ENCODE measurements around the gene ATP2C2.

Gene ATP2C2

DNA sequence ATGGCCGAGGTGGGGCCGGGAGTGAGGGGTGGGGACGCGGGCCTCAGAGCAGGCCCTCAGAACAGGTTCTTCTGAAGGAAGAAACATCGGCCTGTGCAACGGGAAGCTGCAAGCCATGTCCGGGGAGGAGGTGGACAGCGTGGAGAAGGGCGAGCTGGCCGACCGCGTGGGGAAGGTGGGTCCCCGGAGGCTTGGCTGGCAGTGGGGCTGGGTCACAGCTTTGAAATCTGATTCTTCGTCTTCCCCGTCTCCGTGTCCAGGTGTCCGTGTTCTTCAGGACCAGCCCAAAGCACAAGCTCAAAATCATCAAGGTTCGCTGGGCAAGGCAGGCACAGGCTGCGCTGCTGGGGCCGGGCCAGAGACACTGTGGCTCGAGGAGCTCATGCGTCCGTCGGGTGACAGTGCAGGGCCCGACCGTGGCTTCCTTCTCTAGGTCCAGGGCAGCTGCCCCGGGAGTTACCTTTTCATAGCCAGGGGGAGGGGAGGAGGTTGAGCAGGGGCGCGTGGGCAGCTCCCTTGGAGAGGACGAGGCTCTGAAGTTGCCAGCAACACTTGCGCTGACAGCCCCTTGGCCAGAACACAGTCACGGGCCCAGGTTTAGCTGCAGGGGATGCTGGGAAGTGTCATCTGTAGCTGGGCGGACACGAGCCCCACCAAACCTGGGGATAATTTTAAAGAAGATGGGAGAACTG is 84.9 kb downstream of the ATP2C2 start:
- no peak for DNase-seq

DNA sequence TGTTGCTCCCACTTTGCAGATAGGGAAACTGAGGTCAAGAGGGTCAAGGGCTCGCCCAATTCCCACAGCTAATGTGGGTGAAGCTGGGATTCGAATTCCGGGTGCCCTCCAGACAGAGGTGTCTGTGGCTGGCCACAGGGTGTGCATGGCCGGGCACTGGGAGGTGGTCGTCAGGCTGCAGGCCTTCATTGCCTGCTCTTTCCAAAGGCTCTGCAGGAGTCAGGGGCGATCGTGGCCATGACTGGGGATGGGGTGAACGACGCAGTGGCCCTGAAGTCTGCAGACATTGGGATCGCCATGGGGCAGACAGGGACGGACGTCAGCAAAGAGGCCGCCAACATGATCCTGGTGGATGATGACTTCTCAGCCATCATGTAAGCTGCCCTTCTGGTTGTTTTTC is 86.3 kb downstream of the ATP2C2 start:
- no peak for DNase-seq

DNA sequence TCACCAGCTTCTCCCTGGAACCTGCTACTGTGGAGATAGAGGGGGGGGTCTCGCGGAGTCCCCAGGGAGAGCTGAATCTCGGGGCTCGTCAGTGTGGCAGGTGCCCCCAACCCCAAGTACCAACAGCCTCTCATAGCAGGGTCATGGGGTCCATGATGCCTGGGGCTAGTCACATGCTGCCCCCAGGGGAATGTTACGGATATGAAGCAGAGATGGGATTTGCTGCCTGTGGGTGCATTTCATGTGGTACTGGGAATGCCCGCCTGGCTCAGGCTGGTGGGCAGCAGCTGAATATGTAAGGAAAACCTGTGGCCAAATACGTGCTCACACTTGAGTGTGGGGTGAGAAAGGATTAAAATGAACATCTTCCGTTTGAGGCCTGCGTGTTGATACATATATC is 86.7 kb downstream of the ATP2C2 start:
- no peak for DNase-seq

DNA sequence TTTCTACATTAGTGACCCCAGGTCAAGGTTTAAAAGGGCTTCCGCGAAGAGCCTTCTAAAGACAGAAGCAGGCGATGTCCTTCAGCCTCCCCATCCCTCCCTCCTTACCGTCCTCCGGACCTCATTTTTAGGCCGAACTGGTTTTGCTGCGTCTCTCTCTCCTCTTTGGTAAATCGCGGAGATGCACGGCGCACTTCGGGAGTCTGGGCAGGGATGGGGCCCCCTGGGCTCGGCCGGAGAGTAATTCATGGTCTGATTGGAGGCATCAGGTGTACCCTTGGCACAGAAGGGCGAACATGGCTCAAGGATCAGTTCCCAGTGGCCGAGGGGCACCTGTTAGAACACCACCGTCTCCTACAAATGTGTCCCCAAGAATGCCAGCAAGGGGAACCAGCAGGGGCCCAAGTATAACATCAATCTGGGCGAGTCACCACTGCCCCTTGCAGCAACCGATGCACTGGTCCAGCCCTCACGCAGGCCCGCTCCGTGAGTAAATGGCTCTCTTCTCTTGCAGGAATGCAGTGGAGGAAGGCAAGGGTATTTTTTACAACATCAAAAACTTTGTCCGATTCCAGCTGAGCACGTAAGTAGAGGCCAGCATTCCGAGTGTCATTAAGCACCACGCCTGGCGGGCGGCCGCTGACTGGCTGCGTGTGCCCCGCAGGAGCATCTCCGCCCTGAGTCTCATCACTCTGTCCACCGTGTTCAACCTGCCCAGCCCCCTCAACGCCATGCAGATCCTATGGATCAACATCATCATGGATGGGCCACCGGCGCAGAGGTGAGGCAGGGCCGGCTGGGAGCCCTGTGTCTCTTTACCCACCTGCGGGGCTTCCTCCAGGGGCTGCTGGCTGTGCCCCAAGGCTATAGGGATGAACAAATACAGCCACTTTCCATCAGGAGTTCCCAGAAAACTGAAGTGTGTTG is 90.5 kb downstream of the ATP2C2 start:
- no peak for DNase-seq

DNA sequence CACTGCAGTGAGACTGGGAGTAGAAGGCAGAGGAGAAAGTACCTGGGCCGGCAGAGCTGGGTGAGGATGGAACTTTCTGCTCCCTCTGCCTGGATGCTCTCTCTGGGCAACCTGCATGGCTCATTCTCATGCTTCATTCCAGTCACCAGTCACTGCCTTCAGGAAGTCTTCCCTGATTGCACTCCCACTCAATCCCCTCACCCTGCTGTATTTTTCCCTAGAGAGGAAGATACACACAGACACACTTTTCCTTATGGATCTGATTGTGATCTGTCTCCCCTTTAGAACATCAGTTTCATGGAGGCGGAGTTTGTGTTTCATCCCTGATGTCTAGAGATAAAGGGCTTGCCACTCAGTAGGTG is 91.2 kb downstream of the ATP2C2 start:
- DNase-seq, result no peak

DNA sequence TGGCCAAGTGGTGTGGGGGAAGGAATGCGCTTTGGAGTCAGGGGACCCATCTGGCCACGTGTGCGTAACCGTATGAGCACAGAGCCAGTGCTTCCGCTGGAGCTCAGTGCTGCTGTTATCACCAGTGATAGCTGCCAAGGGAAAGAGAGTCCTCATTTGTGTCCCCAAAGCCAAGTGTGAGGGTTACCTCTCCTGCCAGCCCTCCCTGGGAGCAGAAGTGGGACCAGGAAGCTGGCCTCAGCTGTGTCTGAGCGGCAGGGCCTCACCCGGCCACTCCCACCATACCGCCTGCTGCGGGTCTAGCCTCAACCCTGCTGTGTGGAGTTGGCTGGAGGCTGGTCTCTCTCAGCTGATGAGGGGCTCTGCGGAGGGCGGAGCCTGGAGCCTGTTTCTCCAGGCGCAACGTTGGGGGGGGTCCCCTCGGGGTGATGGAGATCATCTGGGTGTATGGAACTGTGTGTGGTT is 91.6 kb downstream of the ATP2C2 start:
- DNase-seq, result no peak

DNA sequence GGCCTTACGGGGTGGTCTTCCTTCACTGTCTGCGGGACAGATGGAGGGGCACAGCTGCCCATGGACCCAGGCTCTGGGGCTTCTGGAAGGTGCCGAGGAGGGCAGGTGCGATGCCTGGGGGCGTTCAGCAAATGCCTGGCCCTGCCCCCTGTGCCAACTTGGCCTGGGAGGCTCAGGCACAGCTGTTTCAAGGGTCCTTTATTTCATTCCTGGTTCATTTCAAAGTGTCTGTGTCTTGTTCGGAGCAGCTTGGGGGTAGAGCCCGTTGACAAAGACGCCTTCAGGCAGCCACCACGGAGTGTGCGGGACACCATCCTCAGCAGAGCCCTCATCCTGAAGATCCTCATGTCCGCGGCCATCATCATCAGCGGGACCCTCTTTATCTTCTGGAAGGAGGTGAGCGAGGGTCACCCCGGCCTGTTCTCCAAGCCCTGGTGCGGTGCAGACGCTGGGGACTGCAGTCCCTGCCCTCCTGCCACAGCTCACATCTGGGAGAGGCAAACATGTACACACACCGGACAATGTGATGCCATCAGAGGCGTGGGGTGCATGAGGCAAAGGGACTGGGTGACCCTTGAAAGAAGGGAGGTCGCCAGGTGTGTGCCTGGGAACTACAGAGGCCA is 92.2 kb downstream of the ATP2C2 start:
- no peak for DNase-seq

DNA sequence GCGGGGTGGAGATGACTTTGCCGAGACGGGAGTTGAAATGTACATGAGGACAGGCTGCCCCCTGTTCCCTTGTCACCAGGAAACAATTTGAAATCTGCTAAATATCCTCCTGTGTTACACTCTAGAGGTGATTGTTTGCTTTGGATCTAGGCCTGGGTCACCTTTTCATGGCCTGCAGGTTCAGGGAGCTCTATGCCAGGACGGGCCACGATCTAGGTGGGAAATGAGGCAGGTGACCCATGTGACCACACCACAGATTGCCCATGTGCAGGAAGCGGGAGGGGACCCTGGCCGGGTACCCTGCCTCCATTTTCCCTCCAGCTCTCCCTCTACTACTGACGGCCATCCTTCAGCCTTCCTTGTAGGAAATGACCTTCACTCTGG is 92.7 kb downstream of the ATP2C2 start:
- DNase-seq, result no peak

DNA sequence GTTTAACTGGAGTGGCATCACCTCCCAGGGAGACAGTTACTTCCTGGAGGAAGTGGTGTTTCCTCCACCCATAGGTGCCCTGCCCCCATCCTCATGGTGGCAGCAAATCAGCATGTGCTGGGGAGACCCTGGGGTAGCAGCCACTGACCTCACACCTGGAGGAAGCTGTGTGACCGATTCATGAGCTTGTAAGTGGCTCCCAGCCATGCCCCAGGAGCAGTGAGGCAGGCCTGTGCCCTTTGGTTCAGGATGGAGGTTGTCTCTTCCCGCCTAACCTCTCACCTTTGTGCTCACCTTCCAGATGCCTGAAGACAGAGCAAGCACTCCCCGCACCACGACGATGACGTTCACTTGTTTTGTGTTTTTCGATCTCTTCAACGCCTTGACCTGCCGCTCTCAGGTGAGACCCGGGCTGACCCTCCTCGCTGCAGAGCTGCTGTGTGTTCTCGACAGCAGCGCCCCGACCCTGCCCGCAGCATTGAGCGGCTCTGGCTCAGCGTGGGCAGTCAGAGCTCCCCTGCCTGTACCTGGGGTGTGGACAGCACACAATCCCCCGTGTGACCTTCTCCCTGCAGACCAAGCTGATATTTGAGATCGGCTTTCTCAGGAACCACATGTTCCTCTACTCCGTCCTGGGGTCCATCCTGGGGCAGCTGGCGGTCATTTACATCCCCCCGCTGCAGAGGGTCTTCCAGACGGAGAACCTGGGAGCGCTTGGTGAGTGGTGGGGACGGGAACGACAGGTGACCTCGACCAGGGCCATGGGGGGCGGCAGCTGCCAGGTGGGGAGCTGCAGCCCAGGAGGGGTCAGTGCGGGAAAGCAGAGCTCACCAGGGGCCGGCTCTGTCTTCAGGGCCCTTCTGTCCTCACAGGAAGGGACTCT is 93.3 kb downstream of the ATP2C2 start:
- DNase-seq, result no peak

DNA sequence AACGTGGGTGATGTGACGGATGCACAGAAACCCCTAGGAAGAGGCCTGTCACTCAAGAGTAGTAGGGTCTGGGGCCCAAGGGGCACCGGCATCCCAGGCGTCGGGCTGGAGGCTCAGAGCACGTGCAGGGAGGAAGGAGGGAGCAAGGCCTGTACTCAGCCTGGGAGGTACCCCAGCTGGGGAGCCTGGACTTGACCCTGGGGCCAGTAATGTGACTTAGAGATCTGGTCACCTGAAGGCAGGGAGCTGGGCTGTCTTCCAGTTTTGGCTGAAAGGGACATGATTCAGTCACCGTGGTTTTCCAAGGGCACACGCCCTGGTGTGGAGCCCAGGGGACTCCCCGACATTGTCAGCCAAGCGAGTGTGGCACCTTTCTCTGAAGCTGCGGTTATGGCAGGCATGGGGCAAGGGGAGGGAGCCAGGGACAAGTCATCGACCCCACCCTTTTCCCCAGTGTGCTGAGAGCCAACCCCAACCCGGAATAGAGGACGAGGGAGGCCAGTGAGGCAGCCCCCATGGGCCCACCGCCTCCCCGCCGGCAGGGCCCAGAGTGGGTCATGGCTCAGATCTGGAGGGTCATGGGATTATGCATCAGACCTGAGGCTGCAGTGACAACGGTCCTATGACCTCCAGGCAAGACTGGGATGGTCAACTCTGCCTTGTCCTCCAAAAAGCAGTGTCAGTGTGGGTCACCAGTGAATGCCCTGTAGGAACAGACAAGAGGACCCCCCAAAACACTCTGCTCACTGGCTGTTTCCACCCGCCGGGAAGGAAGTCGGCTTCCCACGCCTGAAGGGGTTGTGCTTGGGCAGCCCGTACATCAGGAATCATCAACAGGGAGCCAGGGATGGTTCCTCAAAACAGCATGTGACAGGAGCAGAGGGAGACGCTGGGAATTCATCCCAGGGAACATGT is 94.2 kb downstream of the ATP2C2 start:
- no peak for DNase-seq

DNA sequence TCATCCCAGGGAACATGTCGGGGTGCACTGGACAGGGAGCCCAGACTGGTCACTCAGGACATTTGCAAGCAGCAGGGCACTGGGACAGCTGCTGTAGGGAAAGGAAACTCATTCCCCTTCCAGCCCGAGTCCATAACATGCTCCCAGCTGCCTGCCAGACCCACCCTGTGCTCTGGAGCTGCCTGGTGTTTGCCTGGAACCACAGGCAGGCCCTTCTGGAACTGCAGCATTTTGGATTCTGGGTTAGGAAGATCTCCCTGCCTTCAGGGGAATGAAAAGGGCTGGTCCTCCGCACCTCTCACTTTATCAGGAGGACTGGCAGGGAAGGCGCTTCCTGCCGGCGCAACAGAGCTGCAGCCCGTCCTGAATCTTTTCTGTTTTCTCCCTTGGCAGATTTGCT is 94.9 kb downstream of the ATP2C2 start:
- no peak for DNase-seq

DNA sequence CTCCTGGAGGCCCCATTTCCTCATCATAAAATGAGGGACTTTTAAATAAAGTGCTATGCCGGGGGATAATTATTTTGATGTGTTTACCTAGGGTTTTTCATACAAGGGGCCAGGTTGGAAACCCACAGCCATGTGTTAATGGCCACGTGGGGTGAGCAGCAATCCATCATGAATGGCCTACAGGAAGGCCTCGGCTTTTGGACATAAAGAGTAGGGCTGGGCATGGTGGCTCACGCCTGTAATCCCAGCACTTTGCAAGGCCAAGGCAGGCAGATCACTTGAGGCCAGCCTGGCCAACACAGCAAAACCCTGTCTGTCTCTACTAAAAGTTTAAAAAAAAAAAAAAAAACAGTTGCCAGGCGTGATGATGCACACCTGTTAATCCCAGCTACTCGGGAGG is 95.8 kb downstream of the ATP2C2 start:
- DNase-seq, result no peak

DNA sequence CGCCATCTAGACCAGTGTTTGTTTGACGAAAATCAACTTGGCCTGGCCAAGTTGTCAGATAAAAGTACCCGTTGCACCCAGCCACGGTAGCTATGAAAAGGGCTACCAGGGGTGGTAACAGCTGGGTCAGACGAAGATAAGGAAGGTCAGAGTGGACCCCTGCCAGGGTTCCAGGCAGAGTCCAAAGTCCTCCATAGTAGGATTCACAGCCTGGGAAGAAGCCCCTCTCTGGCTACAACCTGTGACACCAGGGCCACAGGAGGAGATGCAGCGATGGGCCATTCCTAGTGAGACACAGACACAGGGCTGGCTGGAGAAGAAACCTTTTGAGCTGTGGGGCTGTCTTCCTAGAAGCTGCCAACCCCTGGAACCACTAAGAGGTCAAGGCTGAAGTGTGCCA is 96.8 kb downstream of the ATP2C2 start:
- DNase-seq, result no peak

DNA sequence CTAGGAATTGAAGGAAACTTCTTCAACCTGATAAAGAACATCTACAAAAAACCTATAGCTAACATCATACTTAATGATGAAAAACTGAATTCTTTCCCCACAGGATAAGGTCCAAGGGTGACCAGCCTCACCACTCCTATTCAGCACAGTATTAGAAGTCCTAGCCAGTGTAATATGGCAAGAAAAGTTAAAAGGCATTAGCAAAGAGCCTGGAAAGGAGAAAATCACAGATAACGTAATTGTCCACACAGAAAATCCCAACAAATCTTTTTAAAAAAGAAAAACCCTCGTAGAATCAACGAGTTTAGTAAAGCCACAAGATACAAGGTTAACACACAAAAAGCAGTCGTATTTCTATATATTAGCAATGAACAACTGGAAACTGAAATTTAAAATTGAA is 98.4 kb downstream of the ATP2C2 start:
- DNase-seq, result no peak

DNA sequence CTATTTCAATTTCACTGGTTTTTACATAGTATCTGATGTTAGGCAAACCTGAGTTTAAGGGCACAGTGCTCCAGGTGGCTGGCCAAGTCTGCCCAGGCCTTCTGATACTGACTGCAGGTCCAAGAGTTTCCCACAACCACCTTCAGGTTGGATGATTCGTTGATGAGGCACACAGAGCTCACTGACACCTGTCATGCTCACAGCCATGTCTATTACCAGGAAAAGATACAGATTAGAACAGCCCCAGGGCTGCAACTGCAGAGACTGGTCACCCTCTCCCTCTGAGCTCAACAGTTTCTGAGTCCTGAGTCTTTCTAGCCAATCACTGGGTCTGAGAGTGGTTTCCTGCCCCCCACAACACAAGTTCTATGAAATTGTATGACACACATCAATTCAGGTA is 98.9 kb downstream of the ATP2C2 start:
- DNase-seq, result no peak

DNA sequence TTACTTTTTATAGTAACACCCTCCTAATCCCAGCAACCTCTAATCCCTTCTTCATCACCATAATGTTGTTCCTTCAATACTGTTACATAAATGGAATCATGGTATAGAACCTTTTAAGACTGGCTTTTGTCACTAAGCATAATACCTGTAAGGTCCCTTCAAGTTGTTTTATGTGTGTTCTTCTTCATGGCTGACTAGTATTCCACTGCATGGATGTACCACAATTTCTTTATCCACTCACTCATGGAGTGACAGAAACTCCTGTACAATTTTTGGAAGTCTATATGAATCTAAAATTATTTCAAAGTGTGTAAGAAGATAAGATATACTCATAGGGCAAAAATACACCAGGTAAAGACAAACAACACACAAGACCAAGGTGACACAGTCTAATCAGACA is 99.4 kb downstream of the ATP2C2 start:
- no peak for DNase-seq

DNA sequence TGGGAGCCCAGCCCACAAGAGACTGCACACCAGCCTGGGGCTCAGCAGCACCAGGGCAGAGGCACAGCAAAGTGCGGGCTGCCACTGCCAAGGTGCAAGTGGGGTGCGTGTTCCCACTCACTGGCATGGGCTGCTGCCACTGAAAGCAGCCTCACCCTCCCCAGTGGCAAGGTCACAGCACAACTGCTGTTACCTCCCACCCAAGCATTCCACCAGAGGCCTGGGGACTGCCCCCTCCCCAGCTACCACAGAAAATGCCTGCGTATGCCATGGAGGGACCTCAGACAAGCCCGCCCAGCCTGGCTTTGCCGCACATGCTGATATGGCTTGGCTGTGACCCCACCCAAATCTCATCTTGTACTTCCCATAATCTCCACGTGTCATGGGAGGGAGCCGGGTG is 103.0 kb downstream of the ATP2C2 start:
- DNase-seq, result no peak

DNA sequence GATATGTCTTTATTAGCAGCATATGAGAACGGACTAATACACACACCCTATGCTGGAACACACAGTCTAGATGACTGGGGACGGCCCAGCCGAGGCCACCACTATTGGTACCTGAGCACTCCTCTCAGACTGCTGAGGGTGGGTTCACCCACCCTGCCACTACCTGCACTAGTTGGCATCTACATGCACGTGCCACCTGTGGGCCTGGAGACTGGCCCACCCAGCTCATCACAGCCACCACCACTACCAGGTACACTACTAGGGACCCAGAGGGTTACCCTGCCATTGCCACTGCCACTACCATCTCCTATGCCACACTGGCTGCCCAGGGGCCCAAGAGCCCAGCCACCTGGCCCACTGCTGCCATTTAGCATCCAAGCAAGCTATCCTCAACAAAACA is 103.6 kb downstream of the ATP2C2 start:
- DNase-seq, result no peak

DNA sequence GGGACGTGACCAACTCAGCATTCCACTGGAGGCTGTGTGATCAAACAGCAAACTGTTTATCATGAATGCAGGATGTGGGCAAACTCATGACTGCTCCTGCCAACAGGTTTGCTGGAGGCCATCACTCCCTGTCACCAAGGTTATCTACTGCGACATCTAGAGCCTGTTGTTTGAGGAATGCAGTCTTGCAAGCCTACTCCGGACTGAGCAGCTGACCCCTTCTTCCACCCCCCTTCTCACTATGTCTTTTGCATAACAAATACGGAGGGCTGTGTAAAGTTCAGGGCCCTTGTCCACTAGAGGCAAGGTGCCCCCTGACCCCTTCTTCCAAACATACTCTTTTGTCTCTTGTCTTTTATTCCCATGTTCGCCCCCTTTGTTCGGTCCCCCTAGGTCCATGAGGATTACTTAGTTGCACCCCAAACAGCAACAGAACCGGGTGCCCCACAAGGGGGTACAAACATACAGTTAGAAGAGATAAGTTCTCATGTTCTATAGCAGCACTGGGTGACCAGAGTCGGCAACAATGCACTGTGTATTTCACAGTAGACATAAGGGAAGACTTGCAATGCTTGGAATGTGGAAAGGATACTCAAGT is 107.4 kb downstream of the ATP2C2 start:
- no peak for DNase-seq

DNA sequence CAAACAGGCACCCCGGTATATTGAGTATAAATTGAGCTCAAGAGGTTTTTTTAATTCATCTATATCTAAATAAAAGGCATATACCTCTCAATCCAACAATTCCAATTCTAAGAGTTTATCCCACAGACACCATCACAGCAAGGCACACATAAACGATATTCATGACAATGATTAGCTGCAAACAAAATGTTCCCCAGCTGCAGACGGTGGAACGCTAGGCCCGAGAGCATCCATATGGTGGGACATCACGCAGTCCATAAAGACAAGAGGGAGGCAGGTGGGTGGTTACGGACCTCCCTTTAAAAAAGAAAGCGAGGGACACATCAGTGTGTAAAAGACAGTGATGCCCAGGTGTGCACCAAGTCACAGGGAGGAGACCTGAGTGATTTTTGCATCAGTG is 108.1 kb downstream of the ATP2C2 start:
- DNase-seq, result no peak

DNA sequence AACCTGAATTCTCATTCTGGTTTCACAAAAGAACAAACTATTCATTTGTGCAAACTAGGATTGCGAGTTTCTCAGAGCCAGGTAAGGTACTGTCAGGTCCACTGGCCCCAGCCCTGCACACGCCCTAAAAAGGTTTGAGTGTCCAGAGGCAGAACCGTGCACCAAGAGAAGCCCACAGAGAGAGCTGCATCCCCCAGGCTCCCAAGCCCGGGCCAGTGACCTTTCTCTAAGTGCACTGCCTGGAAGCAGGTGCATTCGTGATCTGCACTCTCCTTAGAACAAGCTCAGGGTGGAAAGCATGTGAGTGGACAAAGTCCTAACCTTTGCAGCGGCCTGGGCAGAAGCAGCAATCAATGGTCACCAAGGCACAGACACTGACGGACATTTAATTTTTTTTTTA is 109.3 kb downstream of the ATP2C2 start:
- no peak for DNase-seq

Data from NCI-H1436 (cell line).